Measurements from ENCODE around the gene AKAP9.

DNA sequence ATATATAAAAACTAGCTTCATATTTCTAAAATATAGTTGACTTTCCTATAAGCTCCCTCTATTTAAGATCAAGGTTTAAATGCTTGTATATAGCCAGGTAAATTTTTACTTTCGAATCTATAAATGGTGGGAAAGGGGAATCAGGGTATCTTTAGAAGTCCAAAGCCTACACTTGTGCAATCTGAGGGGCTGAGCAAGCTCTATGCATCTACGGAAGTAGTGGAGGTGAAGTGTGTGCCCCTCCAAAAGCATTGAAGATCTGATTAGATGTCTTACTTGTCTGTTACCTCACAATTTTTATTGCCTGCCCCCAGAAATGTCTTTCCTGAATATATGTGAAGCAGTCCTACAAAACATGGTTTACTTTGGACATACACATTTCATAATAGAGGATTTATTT lies 1.6 kb downstream of the AKAP9 start:
- TF ChIP-seq CTCF (IDR thresholded peaks at IDR 0.05) (no peak), POLR2A (IDR thresholded peaks at IDR 0.05) (no peak)
